H1 (cell line): ENCODE data around the gene TOR1AIP1. TPM values are rescaled to one million over a fixed set of nuclear protein-coding genes. Genes with fewer than 3 reads are reported as not detected.

Experiments used
- CTCF ChIA-PET: fragments of 300-600 bp; sonication (Branson Sonifier 250); formaldehyde crosslinking; loops from one replicate; lab custom pipeline; 2021; ENCODE audit not compliant: partially characterized antibody; lab: Charles Lee
- POLR2A ChIA-PET: fragments of 300-600 bp; sonication (Branson Sonifier 250); formaldehyde crosslinking; loops from one replicate; lab custom pipeline; 2021; ENCODE audit warnings: inconsistent platforms; ENCODE audit not compliant: partially characterized antibody; lab: Charles Lee
- DNase-seq, 2 experiments: peaks; one replicate each; pipeline versions ENCODE4 v3.0.0 to v3.0.0-alpha.2; 2010 to 2022; ENCODE audit warnings: low spot score in 2 of 2, low read depth in 1 of 2, mixed read lengths in 1 of 2
- FAIRE-seq: peaks from 2 replicates; lab custom pipeline; 2011; peaks lifted over from hg19 to GRCh38; lab: Jason Lieb, UNC
- H2AFZ ChIP-seq: 2 replicates; pipeline ENCODE4 v1.8.1; 2012; ENCODE audit warnings: low read length, inconsistent platforms
- H2AK5ac ChIP-seq: 2 replicates; pipeline ENCODE4 v1.6.1; 2013; ENCODE audit warnings: low read depth, low read length
- H2BK120ac ChIP-seq: replicated peaks from 2 replicates; pipeline ENCODE3; 2013; ENCODE audit warnings: low read depth, low read length, inconsistent platforms
- H2BK12ac ChIP-seq: 2 replicates; pipeline ENCODE4 v1.6.1; 2013; ENCODE audit warnings: low read depth, low read length
- H2BK15ac ChIP-seq: 2 replicates; pipeline ENCODE4 v1.6.1; 2013; ENCODE audit warnings: low read length
- H2BK20ac ChIP-seq: 2 replicates; pipeline ENCODE4 v1.6.1; 2013; ENCODE audit warnings: low read length
- H2BK5ac ChIP-seq: 2 replicates; pipeline ENCODE4 v1.6.1; 2013; ENCODE audit warnings: low read depth, low read length
- H3K14ac ChIP-seq: 2 replicates; pipeline ENCODE4 v1.6.1; 2013; ENCODE audit warnings: inconsistent platforms; ENCODE audit not compliant: insufficient read length
- H3K18ac ChIP-seq: 2 replicates; pipeline ENCODE4 v1.6.1; 2013; ENCODE audit warnings: low read length; ENCODE audit errors: extremely low read depth
- H3K23ac ChIP-seq: 2 replicates; pipeline ENCODE4 v1.6.1; 2013; ENCODE audit warnings: inconsistent platforms; ENCODE audit not compliant: insufficient read length
- H3K23me2 ChIP-seq: 2 replicates; pipeline ENCODE4 v1.6.1; 2013; ENCODE audit warnings: low read depth, low read length
- H3K27ac ChIP-seq: 2 replicates; pipeline ENCODE4 v1.6.1; 2011; ENCODE audit warnings: low read depth, low read length, inconsistent platforms
- H3K27me3 ChIP-seq, 4 experiments: replicated peaks in 1 of 4; 1 replicate in 1 of 4; 2 replicates in 3 of 4; pipeline versions ENCODE4 v1.6.1 to v1.8.1; 2011 to 2013; ENCODE audit warnings: low read length in 3 of 4, mild to moderate bottlenecking in 3 of 4, inconsistent platforms in 2 of 4, mixed read lengths in 2 of 4, moderate library complexity in 1 of 4; ENCODE audit not compliant: control insufficient read depth in 3 of 4, insufficient read depth in 3 of 4; ENCODE audit errors: extremely low read depth in 1 of 4
- H3K36me3 ChIP-seq, 4 experiments: 2 replicates each; pipeline versions ENCODE4 v1.6.1 to v1.8.1; 2011 to 2013; ENCODE audit warnings: mild to moderate bottlenecking in 4 of 4, low read length in 3 of 4, moderate library complexity in 2 of 4, control low read depth in 1 of 4, inconsistent platforms in 1 of 4; ENCODE audit not compliant: insufficient read depth in 4 of 4, control insufficient read depth in 2 of 4
- H3K4ac ChIP-seq: replicated peaks from 2 replicates; pipeline ENCODE3; 2013; ENCODE audit warnings: low read length, low read depth, mixed read lengths, inconsistent platforms; ENCODE audit not compliant: insufficient read length
- H3K4me1 ChIP-seq, 4 experiments: replicated peaks in 1 of 4; 1 replicate in 1 of 4; 2 replicates in 3 of 4; pipeline versions ENCODE4 v1.6.1 to v1.8.1; 2011 to 2013; ENCODE audit warnings: low read length in 3 of 4, inconsistent platforms in 2 of 4, mixed read lengths in 1 of 4; ENCODE audit not compliant: insufficient read depth in 4 of 4, control insufficient read depth in 3 of 4
- H3K4me2 ChIP-seq, 2 experiments: 2 replicates each; pipeline versions ENCODE4 v1.6.1 to v1.8.1; 2011 to 2013; ENCODE audit warnings: low read depth in 2 of 2, low read length in 2 of 2, control low read depth in 1 of 2, inconsistent platforms in 1 of 2, mild to moderate bottlenecking in 1 of 2; ENCODE audit not compliant: insufficient read depth in 1 of 2
- H3K4me3 ChIP-seq, 4 experiments: fragments of 200-600, 300-600 bp in 1 of 4; sonication (generic), shearing (Covaris generic), sonication (Bioruptor Twin) in 1 of 4; 2 replicates each; pipeline versions ENCODE4 v1.5.1 to v1.8.1; 2011 to 2016; ENCODE audit warnings: low read length in 4 of 4, low read depth in 3 of 4, control low read depth in 2 of 4, inconsistent platforms in 2 of 4, mild to moderate bottlenecking in 2 of 4, mixed read lengths in 1 of 4, moderate library complexity in 1 of 4; ENCODE audit not compliant: insufficient read depth in 2 of 4; ENCODE audit errors: extremely low read depth in 1 of 4
- H3K56ac ChIP-seq: replicated peaks from 2 replicates; pipeline ENCODE3; 2013; ENCODE audit warnings: low read depth, mild to moderate bottlenecking, mixed read lengths, low read length, inconsistent platforms; ENCODE audit not compliant: insufficient read length
- H3K79me1 ChIP-seq: 2 replicates; pipeline ENCODE4 v1.6.1; 2013; ENCODE audit warnings: low read depth, low read length, control low read depth
- H3K79me2 ChIP-seq, 2 experiments: 2 replicates each; pipeline versions ENCODE4 v1.6.1 to v1.8.1; 2012 to 2013; ENCODE audit warnings: low read length in 2 of 2, mild to moderate bottlenecking in 2 of 2, inconsistent platforms in 1 of 2; ENCODE audit not compliant: insufficient read depth in 2 of 2, control insufficient read depth in 1 of 2
- H3K9ac ChIP-seq, 4 experiments: replicated peaks in 1 of 4; 1 replicate in 1 of 4; 2 replicates in 3 of 4; pipeline versions ENCODE4 v1.6.1 to v1.8.1; 2011 to 2013; ENCODE audit warnings: low read depth in 3 of 4, low read length in 3 of 4, control low read depth in 2 of 4, mild to moderate bottlenecking in 2 of 4, moderate library complexity in 2 of 4, inconsistent platforms in 1 of 4; ENCODE audit errors: extremely low read depth in 1 of 4
- H3K9me3 ChIP-seq, 2 experiments: 2 replicates each; pipeline versions ENCODE4 v1.6.1 to v1.8.1; 2012 to 2013; ENCODE audit warnings: mild to moderate bottlenecking in 2 of 2, moderate library complexity in 2 of 2, control low read depth in 1 of 2, inconsistent platforms in 1 of 2, low read depth in 1 of 2, low read length in 1 of 2, mixed read lengths in 1 of 2; ENCODE audit not compliant: insufficient read depth in 2 of 2
- H4K20me1 ChIP-seq, 2 experiments: replicated peaks in 1 of 2; 2 replicates each; pipeline versions ENCODE3 to v1.8.1; 2011 to 2013; ENCODE audit warnings: inconsistent platforms in 2 of 2, low read length in 2 of 2, mild to moderate bottlenecking in 1 of 2; ENCODE audit not compliant: insufficient read depth in 2 of 2, control insufficient read depth in 1 of 2
- H4K5ac ChIP-seq: 2 replicates; pipeline ENCODE4 v1.6.1; 2013; ENCODE audit warnings: low read length, low read depth, mixed read lengths, inconsistent platforms; ENCODE audit not compliant: insufficient read length
- H4K8ac ChIP-seq: 2 replicates; pipeline ENCODE4 v1.8.0; 2013; ENCODE audit warnings: mild to moderate bottlenecking, moderate library complexity, low read length, inconsistent platforms; ENCODE audit not compliant: insufficient read depth; ENCODE audit errors: extremely low read depth
- H4K91ac ChIP-seq: replicated peaks from 2 replicates; pipeline ENCODE3; 2013; ENCODE audit warnings: low read length, mixed read lengths, inconsistent platforms; ENCODE audit not compliant: insufficient read length
- CBX5 ChIP-seq: fragments of 300-800, 300-1000 bp; sonication (generic); IDR thresholded peaks from 2 replicates; pipeline ENCODE4 v1.7.1; 2016; ENCODE audit warnings: antibody characterized with exemption, low read length, low read depth
- CEBPB ChIP-seq: IDR thresholded peaks from 2 replicates; pipeline ENCODE4 v1.6.1; 2012; ENCODE audit warnings: low read depth, low read length
- CHD1 ChIP-seq: IDR thresholded peaks from 2 replicates; pipeline ENCODE4 v1.6.1; 2012; ENCODE audit warnings: low read depth, low read length, improper control_type of control experiment
- CTBP2 ChIP-seq: IDR thresholded peaks from 2 replicates; pipeline ENCODE4 v1.7.0; 2011; ENCODE audit warnings: borderline replicate concordance, mild to moderate bottlenecking, moderate library complexity, mixed read lengths, low read length; ENCODE audit not compliant: insufficient read depth, insufficient read length
- EGR1 ChIP-seq: IDR thresholded peaks from 2 replicates; pipeline ENCODE4 v1.6.1; 2011; ENCODE audit warnings: low read depth, low read length, borderline replicate concordance
- EZH2 ChIP-seq: fragments of 200-600 bp; sonication (generic); IDR thresholded peaks from 2 replicates; pipeline ENCODE4 v1.7.1; 2012; ENCODE audit warnings: low read depth, mild to moderate bottlenecking, moderate library complexity, low read length, inconsistent platforms; ENCODE audit not compliant: severe bottlenecking
- GABPA ChIP-seq: IDR thresholded peaks from 2 replicates; pipeline ENCODE4 v1.6.1; 2011; ENCODE audit warnings: mild to moderate bottlenecking, low read length, moderate library complexity, borderline replicate concordance; ENCODE audit not compliant: insufficient read depth
- HDAC2 ChIP-seq, 2 experiments: fragments of 300-600 bp in 1 of 2; sonication (generic) in 1 of 2; IDR thresholded peaks; 2 replicates each; pipeline ENCODE4 v1.6.1; 2011 to 2012; ENCODE audit warnings: low read depth in 2 of 2, low read length in 2 of 2, mild to moderate bottlenecking in 2 of 2, moderate library complexity in 2 of 2, borderline replicate concordance in 1 of 2, inconsistent platforms in 1 of 2
- JUND ChIP-seq: IDR thresholded peaks from 2 replicates; pipeline ENCODE4 v1.6.1; 2011; ENCODE audit warnings: mild to moderate bottlenecking, improper control_type of control experiment, low read length
- NANOG ChIP-seq: IDR thresholded peaks from 2 replicates; pipeline ENCODE4 v1.6.1; 2011; ENCODE audit warnings: low read length, low read depth, mild to moderate bottlenecking, inconsistent platforms; ENCODE audit not compliant: insufficient read depth, poor library complexity, severe bottlenecking
- RFX5 ChIP-seq: IDR thresholded peaks from 2 replicates; pipeline ENCODE4 v1.6.1; 2011; ENCODE audit warnings: low read depth, low read length, improper control_type of control experiment, borderline replicate concordance
- SAP30 ChIP-seq: fragments of 300-600 bp; sonication (generic); IDR thresholded peaks from 2 replicates; pipeline ENCODE4 v1.7.1; 2012; ENCODE audit warnings: low read length, moderate library complexity, mild to moderate bottlenecking, inconsistent platforms; ENCODE audit not compliant: insufficient read depth, insufficient replicate concordance
- TEAD4 ChIP-seq: IDR thresholded peaks from 2 replicates; pipeline ENCODE4 v1.6.1; 2012; ENCODE audit warnings: low read depth, low read length, inconsistent platforms, mixed read lengths
- ZNF274 ChIP-seq: IDR thresholded peaks from 2 replicates; pipeline ENCODE4 v1.7.0; 2012; ENCODE audit warnings: low read length, borderline replicate concordance; ENCODE audit errors: extremely low read depth
- WGBS, 2 experiments: shearing (Covaris generic) in 1 of 2; methylation state at CpG; one replicate each; pipeline versions ENCODE4 v1.1.6 to v1.1.7; 2013 to 2015; ENCODE audit warnings: low lambda C conversion rate in 2 of 2, mixed read lengths in 2 of 2, inconsistent platforms in 1 of 2, low coverage in 1 of 2, missing lambda C conversion rate in 1 of 2; ENCODE audit not compliant: insufficient replicate concordance in 2 of 2, insufficient coverage in 1 of 2, insufficient read length in 1 of 2; ENCODE audit errors: extremely low coverage in 1 of 2, missing lambda C conversion rate in 1 of 2; 5-methylcytosine and 5-hydroxymethylcytosine counted together
- polyA plus RNA-seq, 7 experiments: library from polyadenylated mRNA; depleted of rRNA in 3 of 7; stranded (reverse) in 5 of 7; unstranded in 2 of 7; fragments of >200 nt in 5 of 7; fragments of 200-250 nt in 2 of 7; gene quantifications; 1 replicate in 5 of 7; 2 replicates in 1 of 7; 4 replicates in 1 of 7; pipeline versions ENCODE4 v1.2.1 to v1.2.3, GENCODE V29; 2011 to 2013; ENCODE audit warnings: missing spikeins in 2 of 7, mixed read lengths in 2 of 7
- total RNA-seq: library from RNA; stranded (reverse); fragmentation: NEBNext Ultra II Directional; extraction: Animal tissue kit (Norgen Biotek cat#: 25700); gene quantifications from 2 replicates; pipeline ENCODE4 v1.2.1, GENCODE V29; 2021

The TOR1AIP1 gene
- total and polyA plus RNA-seq, 2 of the 8 experiments (the other 6 are each of a cell fraction or from before 2014, with no cell fraction given), result 5.7 to 22.8 TPM

DNA sequence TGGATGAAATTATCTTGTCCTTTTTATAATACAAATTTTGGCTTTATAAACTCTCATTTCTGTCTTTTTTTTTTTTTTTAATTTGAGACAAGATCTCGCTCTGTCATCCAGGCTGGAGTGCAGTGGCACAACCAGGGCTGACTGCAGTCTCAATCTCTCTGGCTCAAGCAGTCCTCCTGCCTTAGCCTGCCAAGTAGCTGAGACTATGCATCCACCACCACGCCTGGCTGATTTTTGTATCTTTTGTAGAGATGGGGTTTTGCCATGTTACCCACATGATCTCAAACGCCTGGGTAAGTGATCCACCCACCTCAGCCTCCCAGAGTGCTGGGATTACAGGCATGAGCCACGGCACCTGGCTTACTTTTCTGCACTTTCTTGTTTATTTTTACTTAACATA, 7.5 kb downstream of the TOR1AIP1 start:
- Histone ChIP-seq H2AFZ (no peak overlapping the region), H3K4me1 (no peaks in the 10 kb centered on the region), H2BK12ac (no peak overlapping the region), H4K91ac (no peak overlapping the region), H3K27me3 (no peaks in the 10 kb centered on the region), H3K4ac (no peak overlapping the region), H3K27ac (no peak overlapping the region), H3K79me2 (peaks cover 0 to 1% of the 10 kb centered on the region in 2 experiments; a peak in 1 of 4 replicates), H2BK120ac (no peak overlapping the region), H2AK5ac (no peak overlapping the region), H3K36me3 (peaks cover 0 to 31% (median 3%) of the 10 kb centered on the region in 4 experiments; a peak in 3 of 8 replicates), H2BK15ac (no peak overlapping the region), H4K8ac (no peak overlapping the region), H3K18ac (no peak overlapping the region), H3K9me3 (no peaks in the 10 kb centered on the region), H3K14ac (no peak overlapping the region), H3K9ac (no peak overlapping the region), H4K5ac (no peak overlapping the region), H3K79me1 (peaks cover 2% of the 10 kb centered on the region; the same call in 1 of the 2 replicates), H4K20me1 (no peaks in the 10 kb centered on the region), H3K23ac (no peak overlapping the region), H3K56ac (no peak overlapping the region), H2BK5ac (no peak overlapping the region), H3K23me2 (no peaks in the 10 kb centered on the region), H3K4me3 (no peak overlapping the region), H3K4me2 (no peak overlapping the region), H2BK20ac (no peak overlapping the region)
- 85% methylated on average over 3 of the region's 4 CpGs; no CpG with 5 or more reads in 1 of the 2 experiments for WGBS, 2 experiments
- no peak for FAIRE-seq
- ChIA-PET POLR2A (no interaction called here), CTCF (no interaction called here)
- DNase-seq, result no peak
- TF ChIP-seq JUND (no peak), HDAC2 (IDR thresholded peaks at IDR 0.05; ENCODE audit: borderline replicate concordance in 1 of 2, low read depth in 2 of 2, low read length in 2 of 2) (no peak), NANOG (no peak), RFX5 (no peak), EZH2 (no peak), GABPA (no peak), CTBP2 (no peak), CBX5 (no peak), EGR1 (no peak), CEBPB (no peak), SAP30 (no peak), CHD1 (no peak), ZNF274 (no peak), TEAD4 (no peak)
